Loucy (cell line): ENCODE data around the gene SERTAD3.

Source experiments
- H2AFZ ChIP-seq: fragments of 200-600 bp; sonication (generic); 2 replicates; pipeline ENCODE4 v1.6.0; 2016; ENCODE audit warnings: antibody characterized with exemption, mild to moderate bottlenecking, low read length, moderate library complexity
- H3F3A ChIP-seq: fragments of 200-600 bp; 2 replicates; pipeline ENCODE4 v1.6.0; 2016; ENCODE audit warnings: antibody characterized with exemption, low read depth, mild to moderate bottlenecking
- H3K27me3 ChIP-seq: fragments of 200-600 bp; sonication (generic); 2 replicates; pipeline ENCODE4 v1.6.1; 2014; ENCODE audit warnings: low read length, mild to moderate bottlenecking; ENCODE audit not compliant: insufficient read depth, poor library complexity, severe bottlenecking
- H3K36me3 ChIP-seq: fragments of 200-600 bp; sonication (generic); 2 replicates; pipeline ENCODE4 v1.6.1; 2016; ENCODE audit warnings: low read length; ENCODE audit not compliant: insufficient read depth
- H3K4me1 ChIP-seq: fragments of 200-600 bp; sonication (generic); 2 replicates; pipeline ENCODE4 v1.5.1; 2014; ENCODE audit warnings: low read length, mild to moderate bottlenecking; ENCODE audit not compliant: insufficient read depth, poor library complexity, severe bottlenecking
- H3K4me2 ChIP-seq: fragments of 200-600 bp; sonication (generic); 2 replicates; pipeline ENCODE4 v1.6.0; 2014; ENCODE audit warnings: antibody characterized with exemption, low read length, low read depth, mild to moderate bottlenecking; ENCODE audit not compliant: poor library complexity, severe bottlenecking
- H3K4me3 ChIP-seq: fragments of 200-600 bp; sonication (generic); 2 replicates; pipeline ENCODE4 v1.5.1; 2014; ENCODE audit warnings: low read length, mild to moderate bottlenecking, mixed read lengths; ENCODE audit not compliant: poor library complexity, severe bottlenecking
- H3K79me2 ChIP-seq: fragments of 200-600 bp; sonication (generic); 2 replicates; pipeline ENCODE4 v1.6.1; 2014; ENCODE audit warnings: low read length; ENCODE audit not compliant: insufficient read depth
- H3K9ac ChIP-seq: fragments of 200-600 bp; sonication (generic); 2 replicates; pipeline ENCODE4 v1.6.0; 2014; ENCODE audit warnings: mild to moderate bottlenecking, low read depth, low read length, moderate library complexity; ENCODE audit not compliant: poor library complexity, severe bottlenecking
- H3K9me2 ChIP-seq: fragments of 200-600 bp; sonication (generic); replicated peaks from 2 replicates; pipeline ENCODE4 v1.6.1; 2016; ENCODE audit warnings: low read depth, low read length, mixed read lengths
- H3K9me3 ChIP-seq: fragments of 200-600 bp; sonication (generic); 2 replicates; pipeline ENCODE4 v1.6.1; 2014; ENCODE audit warnings: mild to moderate bottlenecking, antibody characterized with exemption, low read length, low read depth; ENCODE audit not compliant: insufficient read depth
- H4K20me1 ChIP-seq: fragments of 200-600 bp; sonication (generic); 2 replicates; pipeline ENCODE4 v1.6.0; 2014; ENCODE audit warnings: antibody characterized with exemption, low read length, mild to moderate bottlenecking; ENCODE audit not compliant: insufficient read depth, poor library complexity, severe bottlenecking
- EZH2phosphoT487 ChIP-seq: fragments of 200-600 bp; IDR thresholded peaks from 2 replicates; pipeline ENCODE4 v1.6.1; 2018; ENCODE audit warnings: antibody characterized with exemption, mild to moderate bottlenecking, moderate library complexity, borderline replicate concordance
- TF ChIP-seq, protein P1 (sequence below): fragments of 200-600 bp; sonication (generic); conservative IDR thresholded peaks from 2 replicates; pipeline ENCODE4 v1.5.1; 2014; ENCODE audit warnings: mild to moderate bottlenecking, antibody characterized with exemption, low read length

Gene SERTAD3

DNA sequence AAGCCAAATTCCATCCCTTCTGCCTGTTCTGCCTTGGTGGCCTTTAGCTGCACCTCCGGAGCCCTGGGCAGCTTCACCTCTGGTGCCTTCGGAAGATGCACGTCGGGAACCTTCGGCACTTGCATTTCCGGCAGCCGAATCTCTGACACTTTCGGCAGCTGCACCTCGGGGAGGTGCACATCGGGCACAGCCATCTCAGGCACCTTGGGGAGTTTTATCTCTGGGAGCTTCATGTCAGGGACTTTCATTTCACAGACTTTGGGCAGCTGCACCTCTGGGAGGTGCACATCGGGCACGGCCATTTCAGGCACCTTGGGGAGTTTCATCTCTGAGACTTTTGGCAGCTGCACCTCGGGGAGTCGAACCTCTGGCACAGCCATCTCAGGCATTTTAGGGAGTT, 48.2 kb downstream of the SERTAD3 start:
- no peaks in the 10 kb centered on the region for H3K9me2 ChIP-seq
- no peaks in the 10 kb centered on the region for H3K79me2 ChIP-seq
- no peaks in the 10 kb centered on the region for H3K27me3 ChIP-seq
- no peaks in the 10 kb centered on the region for H3K9me3 ChIP-seq
- H3K4me1 ChIP-seq: no peaks in the 10 kb centered on the region
- H3K36me3 ChIP-seq: no peaks in the 10 kb centered on the region
- TF ChIP-seq EZH2phosphoT487: no peak
- TF ChIP-seq, protein P1, sequence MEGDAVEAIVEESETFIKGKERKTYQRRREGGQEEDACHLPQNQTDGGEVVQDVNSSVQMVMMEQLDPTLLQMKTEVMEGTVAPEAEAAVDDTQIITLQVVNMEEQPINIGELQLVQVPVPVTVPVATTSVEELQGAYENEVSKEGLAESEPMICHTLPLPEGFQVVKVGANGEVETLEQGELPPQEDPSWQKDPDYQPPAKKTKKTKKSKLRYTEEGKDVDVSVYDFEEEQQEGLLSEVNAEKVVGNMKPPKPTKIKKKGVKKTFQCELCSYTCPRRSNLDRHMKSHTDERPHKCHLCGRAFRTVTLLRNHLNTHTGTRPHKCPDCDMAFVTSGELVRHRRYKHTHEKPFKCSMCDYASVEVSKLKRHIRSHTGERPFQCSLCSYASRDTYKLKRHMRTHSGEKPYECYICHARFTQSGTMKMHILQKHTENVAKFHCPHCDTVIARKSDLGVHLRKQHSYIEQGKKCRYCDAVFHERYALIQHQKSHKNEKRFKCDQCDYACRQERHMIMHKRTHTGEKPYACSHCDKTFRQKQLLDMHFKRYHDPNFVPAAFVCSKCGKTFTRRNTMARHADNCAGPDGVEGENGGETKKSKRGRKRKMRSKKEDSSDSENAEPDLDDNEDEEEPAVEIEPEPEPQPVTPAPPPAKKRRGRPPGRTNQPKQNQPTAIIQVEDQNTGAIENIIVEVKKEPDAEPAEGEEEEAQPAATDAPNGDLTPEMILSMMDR: no peak
- H3F3A ChIP-seq: no peaks in the 10 kb centered on the region
- H2AFZ ChIP-seq: no peak overlapping the region
- no peak overlapping the region for H3K4me3 ChIP-seq
- no peaks in the 10 kb centered on the region for H4K20me1 ChIP-seq
- no peak overlapping the region for H3K9ac ChIP-seq
- no peak overlapping the region for H3K4me2 ChIP-seq

DNA sequence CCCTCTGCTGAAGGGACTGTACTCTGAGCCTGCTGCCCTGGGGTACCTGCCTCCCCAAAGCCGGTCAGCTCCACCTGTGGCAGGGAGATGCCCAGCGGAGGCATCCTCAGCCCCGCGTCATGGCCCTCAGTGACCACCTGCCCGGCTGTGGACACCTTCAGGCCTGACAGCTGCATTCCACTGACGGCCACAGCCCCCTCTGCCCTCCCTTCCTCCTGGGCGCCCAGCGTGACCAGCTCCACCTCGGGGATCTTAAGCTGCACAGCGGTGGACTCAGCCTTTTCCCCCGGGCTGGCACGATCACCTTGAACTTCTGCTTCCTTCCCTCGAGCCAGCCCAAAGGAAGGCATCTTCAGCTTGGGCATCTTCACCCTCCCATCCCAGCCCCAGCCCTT, 49.3 kb downstream of the SERTAD3 start:
- Histone ChIP-seq H3K4me3 (no peak overlapping the region), H3K4me1 (no peaks in the 10 kb centered on the region), H3K79me2 (no peaks in the 10 kb centered on the region), H3K9me2 (no peaks in the 10 kb centered on the region), H4K20me1 (no peaks in the 10 kb centered on the region), H3K9ac (no peak overlapping the region), H3K9me3 (no peaks in the 10 kb centered on the region), H3K36me3 (no peaks in the 10 kb centered on the region), H3K27me3 (no peaks in the 10 kb centered on the region), H2AFZ (no peak overlapping the region), H3F3A (no peaks in the 10 kb centered on the region), H3K4me2 (no peak overlapping the region)
- TF ChIP-seq EZH2phosphoT487: no peak
- TF ChIP-seq, protein P1: no peak

DNA sequence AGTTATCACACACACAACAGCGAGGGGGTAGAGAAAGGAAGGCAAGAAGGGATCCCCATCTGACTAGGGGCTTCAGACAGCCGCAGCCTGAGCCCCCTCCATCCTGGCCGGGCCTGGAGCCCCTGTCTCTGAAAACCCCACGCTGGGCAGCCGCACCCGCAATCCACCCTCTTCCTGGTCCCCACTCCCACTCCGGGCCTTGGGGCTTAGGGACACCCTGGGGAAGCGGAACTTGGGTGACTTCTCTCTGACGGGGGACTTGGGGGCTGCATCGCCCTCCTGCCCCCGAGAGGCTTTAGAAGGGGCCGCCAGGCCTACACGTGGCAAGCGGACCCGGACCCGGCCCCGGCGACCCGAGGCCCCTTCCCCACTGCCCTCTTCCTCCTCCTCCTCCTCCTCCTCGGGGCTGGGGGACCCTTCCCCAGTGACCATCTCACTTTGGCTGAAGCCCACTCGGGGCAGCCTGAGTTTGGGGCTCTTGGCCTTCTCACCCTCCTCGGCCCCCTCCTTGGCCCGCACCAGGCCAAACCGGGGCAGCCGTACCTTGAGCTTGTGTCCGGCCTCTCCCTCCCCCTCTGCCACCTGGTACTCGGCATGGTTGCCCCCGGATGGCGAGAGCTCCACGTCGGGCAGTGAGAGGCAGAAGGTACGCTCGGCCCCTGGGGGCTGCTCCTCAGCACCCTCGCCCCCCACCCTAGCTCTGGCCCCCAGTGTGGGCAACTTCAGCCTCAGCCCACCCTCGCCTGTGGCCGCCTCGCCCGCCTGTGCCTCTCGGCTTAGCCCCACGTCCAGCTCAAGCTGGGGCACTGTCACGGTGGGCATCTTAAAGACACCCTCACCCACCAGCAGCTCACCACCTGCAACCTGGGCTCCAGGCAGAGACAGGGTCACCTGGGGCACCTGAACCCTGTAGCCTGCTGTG, 50.0 kb downstream of the SERTAD3 start:
- H3K27me3 ChIP-seq: no peaks in the 10 kb centered on the region
- H4K20me1 ChIP-seq: no peaks in the 10 kb centered on the region
- H3K4me1 ChIP-seq: no peaks in the 10 kb centered on the region
- no peak for TF ChIP-seq EZH2phosphoT487
- TF ChIP-seq, protein P1: no peak
- H3F3A ChIP-seq: no peaks in the 10 kb centered on the region
- no peak overlapping the region for H2AFZ ChIP-seq
- no peaks in the 10 kb centered on the region for H3K79me2 ChIP-seq
- no peak overlapping the region for H3K4me2 ChIP-seq
- H3K9me3 ChIP-seq: no peaks in the 10 kb centered on the region
- H3K9ac ChIP-seq: no peak overlapping the region
- H3K36me3 ChIP-seq: no peaks in the 10 kb centered on the region
- H3K4me3 ChIP-seq: no peak overlapping the region
- no peaks in the 10 kb centered on the region for H3K9me2 ChIP-seq
